Left renal pelvis (tissue), 4 donors: ENCODE results near the gene FNTB. TPM values are rescaled to one million over a fixed set of nuclear protein-coding genes. Genes with fewer than 3 reads are reported as not detected.
"Not testable (repeated sequence)": the region's sequence is repeated elsewhere in the genome, so short reads cannot be mapped to it uniquely, and the experiment has no call there.

ENCODE experiments used
- DNase-seq, 4 donors: peaks; one replicate each; pipeline ENCODE4 v3.0.0-alpha.2; 2013; ENCODE audit warnings: low read depth in 4 of 4, low spot score in 3 of 4
- polyA plus RNA-seq, 4 donors: library from polyadenylated mRNA; unstranded; fragments of 120-200 nt; gene quantifications; one replicate each; pipeline ENCODE4 v1.2.1, GENCODE V29; 2013; ENCODE audit not compliant: insufficient read length in 4 of 4

The FNTB gene
- polyA plus RNA-seq, 4 donors, result 24.9 to 37.7 (median 30.7) TPM

GRCh38 chr14:65010211-65010931 is 23.7 kb downstream of the FNTB start:
- DNase-seq, result no peak

DNA sequence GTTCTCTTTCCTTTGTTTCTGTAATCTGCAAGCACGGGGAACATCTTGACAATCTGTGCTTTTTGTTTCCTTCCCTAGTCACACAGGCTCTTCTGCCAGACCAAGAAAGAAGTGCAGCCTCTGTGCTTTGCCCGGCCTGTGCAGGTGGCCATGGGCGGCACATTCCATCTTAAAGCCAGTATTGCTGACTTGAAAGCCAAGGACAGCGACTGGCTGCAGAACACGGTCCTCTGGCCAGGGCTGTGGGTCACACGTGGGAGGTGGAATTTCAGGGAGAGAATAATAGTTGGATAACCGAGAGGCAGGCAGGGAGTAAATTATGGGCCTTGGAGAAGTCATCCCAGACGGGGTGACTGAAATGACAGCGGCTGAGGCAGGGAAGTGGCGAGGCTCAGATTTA is 24.8 kb downstream of the FNTB start:
- no peak for DNase-seq

DNA sequence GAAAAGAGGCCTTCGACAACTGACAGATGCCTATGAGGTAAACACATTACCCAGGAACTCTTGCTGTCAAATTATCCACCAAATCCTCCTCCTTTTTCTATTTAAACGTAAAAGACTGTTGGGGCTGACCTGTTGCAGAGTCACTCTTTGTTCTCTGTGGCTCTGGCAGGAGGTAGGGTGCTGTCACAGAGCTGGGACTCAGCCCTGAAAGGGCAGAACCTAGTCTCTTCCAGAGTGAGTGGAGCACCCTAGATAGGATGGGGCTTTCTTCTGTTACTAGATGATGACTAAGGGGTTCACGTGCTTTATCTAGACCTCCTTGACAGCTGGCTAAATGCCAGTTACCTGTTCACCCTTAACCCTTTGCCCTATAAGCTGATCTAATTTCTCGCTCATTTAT is 25.7 kb downstream of the FNTB start:
- no peak for DNase-seq

- DNase-seq, result no peak
These were observed 28.7 kb downstream of the FNTB start for GRCh38 chr14:65015391-65015790.

DNA sequence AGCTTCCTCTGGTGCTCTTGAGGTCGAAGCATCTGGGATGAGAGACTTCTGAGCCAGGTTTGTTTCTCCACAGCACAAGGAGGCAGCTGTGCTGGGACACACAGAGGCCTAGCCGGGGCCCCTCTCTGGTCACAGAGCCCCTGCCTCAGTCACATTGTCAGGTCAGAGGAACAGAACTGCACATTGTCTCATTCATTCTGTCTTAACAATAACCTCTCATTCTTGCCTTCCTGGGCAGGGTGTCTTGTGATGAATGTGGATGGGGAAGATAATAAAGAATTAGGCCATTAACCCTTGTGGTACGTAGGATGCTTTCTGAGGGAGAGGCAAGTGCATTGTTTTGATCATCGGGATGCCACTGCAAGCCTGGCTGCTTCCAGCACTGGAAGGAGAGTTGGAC is 29.8 kb downstream of the FNTB start:
- no peak for DNase-seq

GRCh38 chr14:65019944-65020566 is 33.4 kb downstream of the FNTB start:
- peak; percentile 46 to 57 (median 54) for DNase-seq

GRCh38 chr14:65024957-65025356 is 38.3 kb downstream of the FNTB start:
- DNase-seq, result no peak

DNA sequence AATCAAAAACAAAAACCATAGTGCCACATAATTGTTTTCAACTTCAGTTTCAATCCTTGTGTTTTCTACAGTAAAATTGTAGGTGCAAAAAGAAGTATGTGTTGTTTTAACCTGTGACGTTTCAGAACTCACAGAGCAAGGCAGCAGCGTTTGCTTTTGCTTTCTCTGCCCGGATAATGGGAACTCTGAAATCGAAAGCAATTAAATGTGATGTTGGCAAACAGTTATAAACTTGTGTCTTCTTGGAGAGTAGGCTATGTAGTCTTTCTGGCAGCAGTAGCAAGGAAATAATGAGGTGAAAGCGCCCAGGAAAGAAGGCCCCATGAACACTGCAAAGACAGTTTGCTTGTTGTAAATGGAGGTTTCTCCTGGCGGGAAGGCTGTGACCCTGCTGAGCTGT is 39.1 kb downstream of the FNTB start:
- no peak for DNase-seq

DNA sequence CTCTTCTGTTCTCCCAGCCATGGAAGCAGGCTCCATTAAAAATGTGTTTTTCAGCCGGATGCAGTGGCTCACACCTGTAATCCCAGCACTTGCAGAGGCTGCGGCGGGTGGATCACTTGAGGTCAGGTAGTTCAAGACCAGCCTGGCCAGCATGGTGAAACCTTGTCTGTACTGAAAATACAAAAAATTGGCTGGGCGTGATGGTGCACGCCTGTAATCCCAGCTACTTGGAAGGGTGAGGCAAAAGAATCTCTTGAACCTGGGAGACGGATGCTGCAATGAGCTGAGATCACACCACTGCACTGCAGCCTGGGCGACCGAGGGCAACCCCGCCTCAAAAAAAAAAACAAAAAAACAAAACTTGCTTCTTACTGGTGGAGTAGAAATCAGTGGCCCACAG is 39.8 kb downstream of the FNTB start:
- no peak for DNase-seq

DNA sequence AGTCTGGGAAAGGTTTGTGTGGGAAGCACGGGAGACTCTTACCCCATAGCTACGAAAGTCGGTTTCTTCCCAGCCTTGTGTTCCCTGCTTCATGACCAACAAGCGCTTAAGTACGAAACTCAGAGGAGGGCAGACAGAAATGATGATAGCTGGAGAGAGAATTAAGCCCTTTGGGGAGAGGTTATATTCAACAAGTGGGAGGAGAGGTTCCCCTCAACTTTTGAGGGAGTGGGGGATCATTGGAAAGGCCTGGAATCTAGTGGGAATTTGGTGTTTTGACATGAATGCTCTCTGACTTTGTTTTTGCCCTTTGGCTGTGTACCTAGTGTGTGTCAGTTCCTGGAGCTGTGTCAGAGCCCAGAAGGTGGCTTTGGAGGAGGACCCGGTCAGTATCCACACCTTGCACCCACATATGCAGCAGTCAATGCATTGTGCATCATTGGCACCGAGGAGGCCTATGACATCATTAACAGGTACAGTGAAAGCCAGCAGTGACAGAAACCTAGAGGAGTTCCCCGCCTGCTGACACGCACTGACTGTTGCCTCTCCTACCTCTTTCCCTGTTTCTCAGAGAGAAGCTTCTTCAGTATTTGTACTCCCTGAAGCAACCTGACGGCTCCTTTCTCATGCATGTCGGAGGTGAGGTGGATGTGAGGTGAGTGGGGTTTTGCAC is 40.6 kb downstream of the FNTB start:
- DNase-seq, result no peak

GRCh38 chr14:65028937-65029336 is 42.2 kb downstream of the FNTB start:
- no peak for DNase-seq

DNA sequence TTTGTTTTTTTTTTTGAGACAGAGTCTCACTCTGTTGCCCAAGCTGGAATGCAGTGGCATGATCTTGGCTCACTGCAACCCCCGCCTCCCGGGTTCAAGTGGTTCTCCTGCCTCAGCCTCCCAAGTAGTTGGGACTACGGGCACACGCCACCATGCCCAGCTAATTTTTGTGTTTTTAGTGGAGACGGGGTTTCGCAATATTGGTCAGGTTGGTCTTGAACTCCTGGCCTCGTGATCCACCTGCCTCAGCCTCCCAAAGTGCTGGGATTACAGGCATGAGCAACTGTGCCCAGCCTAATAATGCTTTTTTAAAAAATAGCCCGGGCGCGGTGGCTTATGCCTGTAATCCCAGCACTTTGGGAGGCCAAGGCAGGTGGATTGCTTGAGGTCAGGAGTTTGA is 44.6 kb downstream of the FNTB start:
- not testable (repeated sequence) for DNase-seq

GRCh38 chr14:65032319-65032718 is 45.6 kb downstream of the FNTB start:
- DNase-seq, result no peak

- no peak for DNase-seq
These were observed 46.5 kb downstream of the FNTB start for GRCh38 chr14:65033181-65033580.

- no peak for DNase-seq
These were observed 47.3 kb downstream of the FNTB start for GRCh38 chr14:65034021-65034420.

GRCh38 chr14:65035049-65035448 is 48.4 kb downstream of the FNTB start:
- no peak for DNase-seq

GRCh38 chr14:65038966-65039365 is 52.3 kb downstream of the FNTB start:
- DNase-seq, result no peak

- no peak for DNase-seq
These were observed 54.2 kb downstream of the FNTB start for GRCh38 chr14:65040666-65041433.

- DNase-seq, result no peak
These were observed 54.8 kb downstream of the FNTB start for GRCh38 chr14:65041434-65041915.

DNA sequence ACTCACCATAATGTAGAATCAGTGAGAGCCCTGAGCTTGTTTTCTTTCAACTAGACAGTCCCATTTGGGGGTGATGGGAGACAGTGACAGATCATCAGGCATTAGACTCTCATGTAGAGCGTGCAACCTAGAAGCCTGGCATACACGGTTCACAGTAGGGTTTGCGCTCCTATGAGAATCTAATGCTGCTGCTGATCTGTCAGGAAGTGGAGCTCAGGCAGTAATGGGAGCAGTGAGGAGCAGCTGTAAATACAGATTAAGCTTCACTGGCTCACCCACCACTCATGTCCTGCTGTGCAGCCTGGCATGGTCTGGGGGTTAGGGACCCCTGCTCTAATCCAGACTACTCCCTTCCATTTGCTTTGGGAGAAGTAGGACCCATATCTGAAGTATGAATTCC is 55.6 kb downstream of the FNTB start:
- DNase-seq, result no peak

DNA sequence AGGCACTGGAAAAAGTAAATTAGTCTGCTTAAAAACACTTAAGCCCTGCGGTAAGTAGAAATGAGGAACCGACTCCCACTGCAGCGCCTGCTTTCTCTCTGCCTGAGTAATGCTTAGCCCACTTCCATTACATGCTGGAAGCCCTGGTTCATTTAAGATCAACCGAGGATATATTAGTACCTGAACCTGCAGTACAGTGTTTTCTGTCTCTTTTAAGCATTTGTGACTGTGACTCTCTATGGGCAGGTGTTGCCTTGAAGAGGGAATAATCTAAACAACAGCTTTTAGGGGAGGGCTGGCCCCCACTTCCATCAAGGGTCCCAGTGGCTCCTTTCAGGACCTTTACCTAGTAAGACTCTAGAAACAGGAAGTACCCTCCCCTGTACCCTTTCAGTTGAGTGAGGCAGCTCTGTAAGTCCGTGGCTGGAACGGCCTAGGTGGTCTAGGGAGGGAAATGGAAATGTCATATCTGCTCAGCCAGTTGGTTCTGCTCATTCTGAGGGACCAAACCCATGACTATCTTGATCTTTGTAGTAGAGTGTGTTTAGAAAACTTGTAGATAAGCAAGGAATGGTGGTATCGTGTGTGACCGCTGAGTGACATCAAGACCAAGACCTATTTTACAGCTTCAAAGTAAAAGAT is 56.2 kb downstream of the FNTB start:
- no peak for DNase-seq
